ENCODE data around the gene ASB16. TPM values are rescaled to one million over a fixed set of nuclear protein-coding genes. Genes with fewer than 3 reads are reported as not detected.
"Not testable (repeated sequence)": the region's sequence is repeated elsewhere in the genome, so short reads cannot be mapped to it uniquely, and the experiment has no call there.

The ASB16 gene
- polyA plus RNA-seq, 1 of the 3 experiments (the other 2 are of a cell fraction) = not detected

- CTCF ChIA-PET = interaction anchor here (0.8 to 1.5 kb wide), 2 partner anchors 18 to 269 kb away, joined by 4 to 5 read pairs; no protein-coding TSS in a partner anchor
- POLR2A ChIA-PET = interaction anchor here (0.9 kb wide), 1 partner anchor 26 kb away, joined by 3 read pairs; the partner anchor contains the start of gene HDAC5
- not testable (repeated sequence) for DNase-seq
Observed at GRCh38 chr17:44149066-44149465, 21.4 kb upstream of the ASB16 start.

GRCh38 chr17:44149750-44150329 is 20.7 kb upstream of the ASB16 start:
- DNase-seq = no peak
- no peak overlapping the region for H3K9ac ChIP-seq
- ChIA-PET POLR2A (no interaction called here), CTCF (interaction anchor here (0.7 to 2.3 kb wide), 6 partner anchors 12 to 270 kb away, joined by 3 to 9 read pairs (median 6); partner anchors contain the start of gene HDAC5)
- peaks cover 0 to 15% of the 10 kb centered on the region in 2 experiments for H3K36me3 ChIP-seq (replicated peaks in 1 of 2; ENCODE audit: control insufficient read depth in 1 of 2, insufficient read depth in 2 of 2, low read length in 1 of 2)
- no peaks in the 10 kb centered on the region for H3K9me2 ChIP-seq
- no peaks in the 10 kb centered on the region for H3F3A ChIP-seq (replicated peaks; ENCODE audit: insufficient read depth)
- no peaks in the 10 kb centered on the region for H3K27me3 ChIP-seq (ENCODE audit: insufficient read depth)
- no peaks in the 10 kb centered on the region for H3K9me3 ChIP-seq
- TF ChIP-seq USF2 (IDR thresholded peaks at IDR 0.05; ENCODE audit: borderline replicate concordance, low read depth, low read length) = no peak
- no peak for TF ChIP-seq GABPA (IDR thresholded peaks at IDR 0.05; ENCODE audit: low read depth)
- TF ChIP-seq REST (IDR thresholded peaks at IDR 0.05; ENCODE audit: low read depth, low read length) = no peak
- TF ChIP-seq POLR2AphosphoS5 (IDR thresholded peaks at IDR 0.05; ENCODE audit: low read depth, low read length) = no peak
- no peak for TF ChIP-seq RCOR1 (IDR thresholded peaks at IDR 0.05; ENCODE audit: low read length)
- no peak for TF ChIP-seq EP300 (IDR thresholded peaks at IDR 0.05; ENCODE audit: borderline replicate concordance in 1 of 2, low read depth in 1 of 2, low read length in 1 of 2)
- TF ChIP-seq RAD21 (IDR thresholded peaks at IDR 0.05; ENCODE audit: low read length) = no peak
- TF ChIP-seq CTCF (IDR thresholded peaks at IDR 0.05) = no peak
- TF ChIP-seq, protein P1, sequence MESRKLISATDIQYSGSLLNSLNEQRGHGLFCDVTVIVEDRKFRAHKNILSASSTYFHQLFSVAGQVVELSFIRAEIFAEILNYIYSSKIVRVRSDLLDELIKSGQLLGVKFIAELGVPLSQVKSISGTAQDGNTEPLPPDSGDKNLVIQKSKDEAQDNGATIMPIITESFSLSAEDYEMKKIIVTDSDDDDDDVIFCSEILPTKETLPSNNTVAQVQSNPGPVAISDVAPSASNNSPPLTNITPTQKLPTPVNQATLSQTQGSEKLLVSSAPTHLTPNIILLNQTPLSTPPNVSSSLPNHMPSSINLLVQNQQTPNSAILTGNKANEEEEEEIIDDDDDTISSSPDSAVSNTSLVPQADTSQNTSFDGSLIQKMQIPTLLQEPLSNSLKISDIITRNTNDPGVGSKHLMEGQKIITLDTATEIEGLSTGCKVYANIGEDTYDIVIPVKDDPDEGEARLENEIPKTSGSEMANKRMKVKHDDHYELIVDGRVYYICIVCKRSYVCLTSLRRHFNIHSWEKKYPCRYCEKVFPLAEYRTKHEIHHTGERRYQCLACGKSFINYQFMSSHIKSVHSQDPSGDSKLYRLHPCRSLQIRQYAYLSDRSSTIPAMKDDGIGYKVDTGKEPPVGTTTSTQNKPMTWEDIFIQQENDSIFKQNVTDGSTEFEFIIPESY (IDR thresholded peaks at IDR 0.05; ENCODE audit: borderline replicate concordance, low read depth) = no peak
- no peak for TF ChIP-seq TCF12 (IDR thresholded peaks at IDR 0.05)
- TF ChIP-seq NFIC (IDR thresholded peaks at IDR 0.05; ENCODE audit: borderline replicate concordance) = no peak
- TF ChIP-seq MEF2A (IDR thresholded peaks at IDR 0.05; ENCODE audit: borderline replicate concordance, low read depth) = no peak
- TF ChIP-seq RXRA (IDR thresholded peaks at IDR 0.05; ENCODE audit: borderline replicate concordance, low read depth) = no peak
- no peak overlapping the region for H3K4me2 ChIP-seq
- H4K20me1 ChIP-seq (ENCODE audit: insufficient read depth) = no peaks in the 10 kb centered on the region
- peaks cover 48% of the 10 kb centered on the region; the same call in 1 of the 2 replicates for H3K79me2 ChIP-seq (ENCODE audit: insufficient read depth)
- H3K4me1 ChIP-seq (ENCODE audit: control insufficient read depth in 1 of 2, insufficient read depth in 2 of 2, low read depth in 1 of 2, low read length in 1 of 2) = peaks cover 0 to 2% of the 10 kb centered on the region in 2 experiments; a peak in 1 of 4 replicates
- no peak overlapping the region for H3K4me3 ChIP-seq (ENCODE audit: low read depth in 2 of 2, low read length in 1 of 2)
- no peak overlapping the region for H2AFZ ChIP-seq (ENCODE audit: low read depth)
- WGBS (ENCODE audit: low lambda C conversion rate) = 99% methylated on average over 4 of the region's 4 CpGs
- no peak overlapping the region for H3K27ac ChIP-seq (ENCODE audit: low read depth in 2 of 2, low read length in 1 of 2)

More at GRCh38 chr17:44149066-44149465, 21.4 kb upstream of the ASB16 start:
- peaks cover 53% of the 10 kb centered on the region; the same call in 1 of the 2 replicates for H3K79me2 ChIP-seq (ENCODE audit: insufficient read depth)
- not testable (repeated sequence) for H3F3A ChIP-seq (replicated peaks; ENCODE audit: insufficient read depth); H3K27me3 ChIP-seq (ENCODE audit: insufficient read depth); H3K9ac ChIP-seq; H3K4me3 ChIP-seq (ENCODE audit: low read depth in 2 of 2, low read length in 1 of 2); H3K27ac ChIP-seq (ENCODE audit: low read depth in 2 of 2, low read length in 1 of 2); H3K9me3 ChIP-seq; H3K9me2 ChIP-seq; H2AFZ ChIP-seq (ENCODE audit: low read depth); H4K20me1 ChIP-seq (ENCODE audit: insufficient read depth); H3K4me2 ChIP-seq; H3K4me1 ChIP-seq (ENCODE audit: control insufficient read depth in 1 of 2, insufficient read depth in 2 of 2, low read depth in 1 of 2, low read length in 1 of 2)
- 80% methylated on average over 3 of the region's 3 CpGs for WGBS (ENCODE audit: low lambda C conversion rate)
- H3K36me3 ChIP-seq (replicated peaks in 1 of 2; ENCODE audit: control insufficient read depth in 1 of 2, insufficient read depth in 2 of 2, low read length in 1 of 2) = peaks cover 0 to 15% of the 10 kb centered on the region in 2 experiments

Measured in SK-N-SH (cell line).